Kidney (tissue), 14 donors: Measurements from ENCODE around the gene UNC119B. TPM values are rescaled to one million over a fixed set of nuclear protein-coding genes. Genes with fewer than 3 reads are reported as not detected.

ENCODE experiments used
- DNase-seq, 5 donors: peaks; one replicate each; pipeline ENCODE4 v3.0.0-alpha.2; 2013 to 2020
- FAIRE-seq: peaks from 2 replicates; lab custom pipeline; 2012; peaks lifted over from hg19 to GRCh38; lab: Jason Lieb, UNC
- H3K27ac ChIP-seq, 2 donors: one replicate each; pipeline ENCODE4 v1.7.0; 2013; ENCODE audit warnings: low read depth in 2 of 2, low read length in 2 of 2, inconsistent platforms in 1 of 2
- H3K27me3 ChIP-seq: one replicate; pipeline ENCODE4 v1.7.1; 2013; ENCODE audit warnings: low read length, inconsistent platforms; ENCODE audit not compliant: control insufficient read depth, insufficient read depth
- H3K36me3 ChIP-seq, 3 donors: one replicate each; pipeline versions ENCODE4 v1.7.0 to v1.7.1; 2013; ENCODE audit warnings: low read length in 3 of 3, control low read depth in 1 of 3, inconsistent platforms in 1 of 3; ENCODE audit not compliant: insufficient read depth in 3 of 3, control insufficient read depth in 2 of 3
- H3K4me1 ChIP-seq, 3 donors: one replicate each; pipeline versions ENCODE4 v1.7.0 to v1.7.1; 2013; ENCODE audit warnings: low read length in 3 of 3, inconsistent platforms in 1 of 3, low read depth in 1 of 3; ENCODE audit not compliant: control insufficient read depth in 2 of 3, insufficient read depth in 2 of 3
- H3K4me3 ChIP-seq, 3 donors: one replicate each; pipeline versions ENCODE4 v1.7.0 to v1.8.1; 2013; ENCODE audit warnings: low read length in 3 of 3, control low read depth in 1 of 3, inconsistent platforms in 1 of 3
- H3K9ac ChIP-seq, 3 donors: one replicate each; pipeline versions ENCODE4 v1.7.0 to v1.7.1; 2013; ENCODE audit warnings: low read length in 3 of 3, control low read depth in 1 of 3, inconsistent platforms in 1 of 3
- H3K9me3 ChIP-seq, 3 donors: one replicate each; pipeline versions ENCODE4 v1.7.0 to v1.7.1; 2013; ENCODE audit warnings: low read length in 3 of 3, control low read depth in 1 of 3, inconsistent platforms in 1 of 3; ENCODE audit not compliant: control insufficient read depth in 2 of 3, insufficient read depth in 1 of 3
- intact Hi-C: fragments of 100-400 bp; cut with DNase I; formaldehyde crosslinking; loops from one replicate; pipeline ENCODE4 v1.11.1; 2022
- polyA plus RNA-seq: library from polyadenylated mRNA; stranded (reverse); fragments of 350-450 nt; fragmentation: Illumina TruSeq; extraction: RNeasy Lipid Tissue Mini Kit (QIAGEN cat#74804); gene quantifications from one replicate; pipeline ENCODE4 v1.2.3, GENCODE V29; 2014; ENCODE audit warnings: low read depth, low replicate concordance; ENCODE audit not compliant: insufficient read depth
- total RNA-seq: library from RNA; stranded (reverse); fragmentation: NEBNext Ultra II Directional; extraction: Animal tissue kit (Norgen Biotek cat#: 25700); gene quantifications from one replicate; pipeline ENCODE4 v1.2.1, GENCODE V29; 2021
- TF ChIP-seq, protein P1 (sequence below): IDR thresholded peaks from 3 replicates; pipeline ENCODE4 v1.5.1; 2012; ENCODE audit warnings: mild to moderate bottlenecking, moderate library complexity, borderline replicate concordance; ENCODE audit not compliant: insufficient read depth; ENCODE audit errors: extremely low read depth
- donor health status: control.
- donor health status: control.
- donor health status: control.
- donor health status: control.
- donor health status: control.
- donor health status: DM: yes; HTN: yes; CAD: no.
- donor health status: Normal renal cell carcinoma (clear cell type).

The UNC119B gene
- total and polyA plus RNA-seq, 2 donors from 2014 or later, result 29.4 to 44.5 TPM

DNA sequence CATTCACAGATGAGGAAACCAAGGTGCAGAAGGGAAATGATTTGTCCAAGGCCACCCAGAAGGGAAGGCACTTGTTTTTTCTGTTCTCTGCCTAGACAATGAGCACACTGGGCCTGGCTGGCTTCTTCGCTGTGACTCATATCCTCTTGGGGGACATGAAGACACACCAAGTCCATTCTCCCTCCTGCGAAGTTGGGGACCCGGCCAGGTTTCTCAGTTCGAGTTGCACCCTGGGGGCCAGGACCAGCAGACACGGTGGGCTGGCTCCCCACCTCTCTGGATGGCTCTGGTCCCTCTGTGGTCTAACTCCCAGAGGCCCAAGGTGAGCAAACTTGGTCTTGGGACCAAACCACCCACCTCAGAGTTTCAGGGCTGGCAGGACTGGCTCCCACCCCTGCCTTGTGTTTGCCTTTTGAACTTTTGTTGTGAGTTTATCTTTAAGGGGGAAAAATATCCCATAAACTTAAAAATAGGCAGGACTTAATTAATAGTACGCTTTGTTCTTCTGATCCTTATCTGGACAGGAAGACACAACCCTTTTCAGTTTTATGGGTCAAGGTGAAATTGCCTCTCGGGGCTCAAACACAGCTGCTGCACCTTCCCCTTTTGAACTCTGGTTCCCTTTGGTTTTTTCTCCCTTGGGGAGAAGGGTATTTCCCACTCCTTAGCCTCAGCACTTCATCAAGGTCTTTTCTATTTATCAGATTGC lies 32.3 kb upstream of the UNC119B start:
- Histone ChIP-seq H3K9ac (no peak overlapping the region), H3K4me1 (no peaks in the 10 kb centered on the region), H3K36me3 (no peaks in the 10 kb centered on the region), H3K9me3 (no peaks in the 10 kb centered on the region), H3K4me3 (no peak overlapping the region), H3K27me3 (no peaks in the 10 kb centered on the region), H3K27ac (no peak overlapping the region)
- TF ChIP-seq, protein P1, sequence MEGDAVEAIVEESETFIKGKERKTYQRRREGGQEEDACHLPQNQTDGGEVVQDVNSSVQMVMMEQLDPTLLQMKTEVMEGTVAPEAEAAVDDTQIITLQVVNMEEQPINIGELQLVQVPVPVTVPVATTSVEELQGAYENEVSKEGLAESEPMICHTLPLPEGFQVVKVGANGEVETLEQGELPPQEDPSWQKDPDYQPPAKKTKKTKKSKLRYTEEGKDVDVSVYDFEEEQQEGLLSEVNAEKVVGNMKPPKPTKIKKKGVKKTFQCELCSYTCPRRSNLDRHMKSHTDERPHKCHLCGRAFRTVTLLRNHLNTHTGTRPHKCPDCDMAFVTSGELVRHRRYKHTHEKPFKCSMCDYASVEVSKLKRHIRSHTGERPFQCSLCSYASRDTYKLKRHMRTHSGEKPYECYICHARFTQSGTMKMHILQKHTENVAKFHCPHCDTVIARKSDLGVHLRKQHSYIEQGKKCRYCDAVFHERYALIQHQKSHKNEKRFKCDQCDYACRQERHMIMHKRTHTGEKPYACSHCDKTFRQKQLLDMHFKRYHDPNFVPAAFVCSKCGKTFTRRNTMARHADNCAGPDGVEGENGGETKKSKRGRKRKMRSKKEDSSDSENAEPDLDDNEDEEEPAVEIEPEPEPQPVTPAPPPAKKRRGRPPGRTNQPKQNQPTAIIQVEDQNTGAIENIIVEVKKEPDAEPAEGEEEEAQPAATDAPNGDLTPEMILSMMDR, result no peak
- FAIRE-seq (no peak), DNase-seq (peak in 1 of 5 donors; percentile 78)
- intact Hi-C loops, result no loop called here

DNA sequence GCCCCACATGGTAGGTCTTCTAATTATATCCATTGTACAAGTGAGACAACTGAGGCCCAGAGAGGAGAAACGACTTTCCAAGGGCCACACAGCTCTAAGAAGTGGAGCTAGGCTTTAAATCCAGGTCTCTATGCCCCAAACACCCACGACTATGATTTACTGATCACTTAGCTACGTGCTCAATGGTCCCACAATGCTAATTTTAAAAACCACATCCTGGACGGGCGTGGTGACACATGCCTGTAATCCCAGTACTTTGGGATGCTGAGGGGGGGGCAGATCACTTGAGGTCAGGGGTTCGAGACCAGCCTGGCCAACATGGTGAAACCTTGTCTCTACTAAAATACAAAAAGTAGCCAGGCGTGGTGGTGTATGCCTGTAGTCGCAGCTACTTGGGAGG lies 31.7 kb upstream of the UNC119B start:
- FAIRE-seq, result no peak
- no peaks in the 10 kb centered on the region for H3K36me3 ChIP-seq
- TF ChIP-seq, protein P1, result no peak
- H3K9me3 ChIP-seq, result no peaks in the 10 kb centered on the region
- no peaks in the 10 kb centered on the region for H3K4me1 ChIP-seq
- H3K27me3 ChIP-seq, result no peaks in the 10 kb centered on the region
- DNase-seq, result peak in 1 of 5 donors; percentile 4
- intact Hi-C loops, result no loop called here
- H3K27ac ChIP-seq, result no peak overlapping the region
- H3K9ac ChIP-seq, result no peak overlapping the region
- H3K4me3 ChIP-seq, result no peak overlapping the region

DNA sequence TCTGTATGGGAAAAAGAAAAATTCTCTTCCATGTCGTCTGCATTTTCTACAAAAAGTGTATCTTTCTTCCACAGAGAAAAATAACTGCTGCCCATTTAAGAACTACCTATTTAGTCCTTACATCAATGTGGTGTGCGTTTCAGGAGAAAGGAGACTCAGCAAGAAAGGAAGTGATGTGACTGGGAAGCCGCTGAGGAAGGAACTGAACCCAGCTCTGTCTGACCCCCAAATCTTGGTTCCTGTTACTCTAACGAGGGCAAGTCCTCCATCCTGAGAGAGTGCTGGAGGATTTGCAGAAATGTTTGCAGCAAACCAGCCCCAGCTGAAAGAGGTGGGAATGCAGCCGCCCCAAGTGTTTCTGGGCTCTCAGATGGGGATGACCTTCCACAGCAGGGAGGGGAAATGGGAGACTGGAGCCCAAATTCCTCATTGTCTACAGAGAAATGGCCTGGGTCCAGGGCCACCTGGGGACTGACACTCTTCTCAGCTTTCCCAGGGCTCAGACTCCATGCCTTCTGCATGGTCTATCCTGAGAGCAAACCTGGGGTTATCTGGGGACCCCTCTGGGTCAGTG lies 30.0 kb upstream of the UNC119B start:
- FAIRE-seq (no peak), DNase-seq (no peak)
- Histone ChIP-seq H3K4me3 (no peak overlapping the region), H3K36me3 (no peaks in the 10 kb centered on the region), H3K9ac (no peak overlapping the region), H3K27me3 (no peaks in the 10 kb centered on the region), H3K9me3 (no peaks in the 10 kb centered on the region), H3K27ac (no peak overlapping the region), H3K4me1 (no peaks in the 10 kb centered on the region)
- intact Hi-C loops, result no loop called here
- TF ChIP-seq, protein P1, result no peak
